GM12892 (cell line): ENCODE data around the gene ZAP70.

ENCODE experiments used
- POLR2A ChIP-seq: IDR thresholded peaks from 2 replicates; pipeline ENCODE4 v1.6.1; 2011; ENCODE audit warnings: low read depth, low read length, control low read depth
- POLR2AphosphoS5 ChIP-seq: IDR thresholded peaks from 2 replicates; pipeline ENCODE4 v1.6.1; 2011; ENCODE audit warnings: low read depth, low read length, control low read depth
- TAF1 ChIP-seq: IDR thresholded peaks from 2 replicates; pipeline ENCODE4 v1.6.1; 2011; ENCODE audit warnings: low read depth, mild to moderate bottlenecking, control low read depth, low read length, borderline replicate concordance

DNA sequence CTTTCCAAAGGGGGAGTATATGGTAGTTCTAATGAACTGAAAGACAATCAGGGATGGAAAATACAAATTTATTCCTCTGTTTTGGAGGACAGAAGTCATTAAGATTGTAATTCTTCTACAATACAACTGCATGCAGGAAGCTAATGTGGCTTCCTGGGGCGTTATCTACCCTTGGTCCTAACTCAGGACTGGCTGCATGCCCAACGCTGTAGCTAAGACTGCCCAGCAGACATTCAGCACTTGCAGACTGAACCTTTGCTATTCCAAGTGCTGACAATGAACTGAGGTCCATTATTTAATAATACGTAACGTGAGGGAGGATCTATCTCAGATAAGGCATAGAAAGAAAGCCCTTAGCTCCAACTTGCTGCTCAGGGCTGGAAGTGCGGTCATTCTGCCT is 53.2 kb downstream of the ZAP70 start:
- TF ChIP-seq POLR2A = no peak
- TF ChIP-seq POLR2AphosphoS5 = no peak
- TF ChIP-seq TAF1 = no peak
